SK-N-SH (cell line): ENCODE results near the gene OPA3. TPM values are rescaled to one million over a fixed set of nuclear protein-coding genes. Genes with fewer than 3 reads are reported as not detected.

ENCODE experiments used
- CTCF ChIA-PET: fragments of 300-600, 350-600 bp; formaldehyde crosslinking; extraction: SDS; loops from one replicate; lab custom pipeline; 2021; lab: Yijun Ruan, JAX
- POLR2A ChIA-PET: fragments of 350-600 bp; sonication (Branson Sonifier 250); formaldehyde crosslinking; extraction: SDS; loops from one replicate; lab custom pipeline; 2020; ENCODE audit warnings: antibody characterized with exemption, inconsistent platforms; lab: Yijun Ruan, JAX
- DNase-seq: peaks from one replicate; pipeline ENCODE4 v3.0.0; 2012
- H2AFZ ChIP-seq: fragments of 200-600 bp; sonication (generic); 2 replicates; pipeline ENCODE4 v1.8.1; 2016; ENCODE audit warnings: antibody characterized with exemption, mild to moderate bottlenecking, low read depth
- H3F3A ChIP-seq: fragments of 200-600 bp; sonication (generic); replicated peaks from 2 replicates; pipeline ENCODE3; 2016; ENCODE audit warnings: antibody characterized with exemption, mild to moderate bottlenecking; ENCODE audit not compliant: insufficient read depth
- H3K27ac ChIP-seq, 2 experiments: fragments of 200-500 bp in 1 of 2; fragments of 200-600 bp in 1 of 2; sonication (Bioruptor generic) in 1 of 2; sonication (generic), shearing (Covaris generic) in 1 of 2; 2 replicates each; pipeline versions ENCODE4 v1.5.1 to v1.6.1; 2014 to 2016; ENCODE audit warnings: low read depth in 2 of 2, inconsistent platforms in 1 of 2, low read length in 1 of 2, mild to moderate bottlenecking in 1 of 2, mixed read lengths in 1 of 2
- H3K27me3 ChIP-seq: fragments of 200-600 bp; sonication (generic), shearing (Covaris generic); 2 replicates; pipeline ENCODE4 v1.6.1; 2016; ENCODE audit warnings: mixed run types; ENCODE audit not compliant: insufficient read depth
- H3K36me3 ChIP-seq, 2 experiments: fragments of 200-500 bp in 1 of 2; fragments of 200-600 bp in 1 of 2; sonication (Bioruptor generic) in 1 of 2; sonication (generic) in 1 of 2; replicated peaks in 1 of 2; 2 replicates each; pipeline versions ENCODE3 to v1.5.1; 2014 to 2016; ENCODE audit warnings: low read length in 1 of 2, mild to moderate bottlenecking in 1 of 2; ENCODE audit not compliant: insufficient read depth in 2 of 2, control insufficient read depth in 1 of 2
- H3K4me1 ChIP-seq, 2 experiments: fragments of 200-500 bp in 1 of 2; fragments of 200-600 bp in 1 of 2; sonication (Bioruptor generic) in 1 of 2; sonication (generic), shearing (Covaris generic) in 1 of 2; 2 replicates each; pipeline versions ENCODE4 v1.5.1 to v1.6.1; 2014 to 2016; ENCODE audit warnings: low read depth in 1 of 2, low read length in 1 of 2, mixed run types in 1 of 2; ENCODE audit not compliant: insufficient read depth in 2 of 2, control insufficient read depth in 1 of 2
- H3K4me2 ChIP-seq: fragments of 200-600 bp; sonication (generic), shearing (Covaris generic); 2 replicates; pipeline ENCODE4 v1.6.1; 2017; ENCODE audit warnings: mixed run types
- H3K4me3 ChIP-seq, 2 experiments: fragments of 200-500 bp in 1 of 2; fragments of 200-600 bp in 1 of 2; sonication (Bioruptor generic) in 1 of 2; sonication (generic), shearing (Covaris generic) in 1 of 2; 2 replicates each; pipeline versions ENCODE4 v1.5.1 to v1.8.1; 2014 to 2016; ENCODE audit warnings: low read depth in 2 of 2, inconsistent platforms in 1 of 2, low read length in 1 of 2, mild to moderate bottlenecking in 1 of 2, mixed read lengths in 1 of 2, moderate library complexity in 1 of 2
- H3K79me2 ChIP-seq: fragments of 200-600 bp; sonication (generic); 2 replicates; pipeline ENCODE4 v1.8.1; 2017; ENCODE audit warnings: mild to moderate bottlenecking; ENCODE audit not compliant: insufficient read depth
- H3K9ac ChIP-seq: fragments of 200-600 bp; sonication (generic); 2 replicates; pipeline ENCODE4 v1.6.1; 2017; ENCODE audit warnings: mixed run types
- H3K9me2 ChIP-seq: fragments of 200-600 bp; sonication (generic); 2 replicates; pipeline ENCODE4 v1.6.1; 2017; ENCODE audit warnings: mixed run types
- H3K9me3 ChIP-seq: fragments of 200-600 bp; sonication (generic); 2 replicates; pipeline ENCODE4 v1.6.1; 2017; ENCODE audit warnings: mixed run types, mild to moderate bottlenecking, moderate library complexity
- H4K20me1 ChIP-seq: fragments of 200-600 bp; sonication (generic); 2 replicates; pipeline ENCODE4 v1.6.1; 2017; ENCODE audit warnings: mild to moderate bottlenecking, mixed run types; ENCODE audit not compliant: insufficient read depth
- CHD2 ChIP-seq: fragments of 150-350 bp; IDR thresholded peaks from 2 replicates; pipeline ENCODE4 v1.6.1; 2018; ENCODE audit warnings: low read length; ENCODE audit not compliant: partially characterized antibody
- CTCF ChIP-seq: fragments of 200-600 bp; sonication (generic); IDR thresholded peaks from 2 replicates; pipeline ENCODE4 v1.6.1; 2017; ENCODE audit warnings: antibody characterized with exemption, mild to moderate bottlenecking, moderate library complexity
- FOXM1 ChIP-seq: IDR thresholded peaks from 2 replicates; pipeline ENCODE4 v1.4.0; 2012; ENCODE audit warnings: low read depth, mild to moderate bottlenecking
- GATA2 ChIP-seq: sonication (generic); formaldehyde crosslinking; IDR thresholded peaks from 2 replicates; pipeline ENCODE4 v1.5.0; 2020; ENCODE audit warnings: mild to moderate bottlenecking, missing genetic modification reagents
- MEF2A ChIP-seq: IDR thresholded peaks from 2 replicates; pipeline ENCODE4 v1.4.0; 2012; ENCODE audit warnings: low read depth, borderline replicate concordance
- MXI1 ChIP-seq: IDR thresholded peaks from 2 replicates; pipeline ENCODE4 v1.6.1; 2012; ENCODE audit warnings: mild to moderate bottlenecking, low read depth, low read length, improper control_type of control experiment
- POLR2AphosphoS5 ChIP-seq: IDR thresholded peaks from 2 replicates; pipeline ENCODE4 v1.6.1; 2012; ENCODE audit warnings: low read depth, low read length
- SIN3A ChIP-seq: IDR thresholded peaks from 2 replicates; pipeline ENCODE4 v1.6.1; 2012; ENCODE audit warnings: low read depth, mild to moderate bottlenecking, low read length, moderate library complexity, borderline replicate concordance
- SMC3 ChIP-seq: IDR thresholded peaks from 2 replicates; pipeline ENCODE4 v1.6.1; 2012; ENCODE audit warnings: low read depth, low read length, improper control_type of control experiment
- TAF1 ChIP-seq: IDR thresholded peaks from 2 replicates; pipeline ENCODE4 v1.6.1; 2012; ENCODE audit warnings: low read depth, mild to moderate bottlenecking, low read length, moderate library complexity, borderline replicate concordance
- TCF12 ChIP-seq: IDR thresholded peaks from 2 replicates; pipeline ENCODE4 v1.4.0; 2012
- TEAD4 ChIP-seq: IDR thresholded peaks from 2 replicates; pipeline ENCODE4 v1.4.0; 2012; ENCODE audit warnings: mild to moderate bottlenecking, borderline replicate concordance; ENCODE audit not compliant: insufficient read depth
- YY1 ChIP-seq: IDR thresholded peaks from 2 replicates; pipeline ENCODE4 v1.4.0; 2012; ENCODE audit warnings: low read depth, mild to moderate bottlenecking
- WGBS: methylation state at CpG from one replicate; pipeline ENCODE4 v1.1.6; 2017; ENCODE audit warnings: low lambda C conversion rate; 5-methylcytosine and 5-hydroxymethylcytosine counted together
- polyA plus RNA-seq, 3 experiments: library from polyadenylated mRNA; depleted of rRNA; stranded (reverse); fragments of >200 nt; gene quantifications; 2 replicates each; pipeline ENCODE4 v1.2.3, GENCODE V29; 2012
- TF ChIP-seq, protein P1 (sequence below): IDR thresholded peaks from 2 replicates; pipeline ENCODE4 v1.4.0; 2012; ENCODE audit warnings: low read depth, borderline replicate concordance
- TF ChIP-seq, protein P2 (sequence below): IDR thresholded peaks from 2 replicates; pipeline ENCODE4; 2012
- TF ChIP-seq, protein P3 (sequence below): IDR thresholded peaks from 2 replicates; pipeline ENCODE4 v1.6.1; 2012; ENCODE audit warnings: mild to moderate bottlenecking, low read depth, low read length, moderate library complexity
- TF ChIP-seq, protein P4 (sequence below): IDR thresholded peaks from 2 replicates; pipeline ENCODE4 v1.4.0; 2012; ENCODE audit warnings: low read depth

Gene OPA3
- polyA plus RNA-seq, 1 of the 3 experiments (the other 2 are of a cell fraction), result 10.0 TPM

- no peaks in the 10 kb centered on the region for H3K9me2 ChIP-seq
- no peak for TF ChIP-seq TCF12
- no peak for TF ChIP-seq SMC3
- no peak for TF ChIP-seq CHD2
- TF ChIP-seq, protein P1, sequence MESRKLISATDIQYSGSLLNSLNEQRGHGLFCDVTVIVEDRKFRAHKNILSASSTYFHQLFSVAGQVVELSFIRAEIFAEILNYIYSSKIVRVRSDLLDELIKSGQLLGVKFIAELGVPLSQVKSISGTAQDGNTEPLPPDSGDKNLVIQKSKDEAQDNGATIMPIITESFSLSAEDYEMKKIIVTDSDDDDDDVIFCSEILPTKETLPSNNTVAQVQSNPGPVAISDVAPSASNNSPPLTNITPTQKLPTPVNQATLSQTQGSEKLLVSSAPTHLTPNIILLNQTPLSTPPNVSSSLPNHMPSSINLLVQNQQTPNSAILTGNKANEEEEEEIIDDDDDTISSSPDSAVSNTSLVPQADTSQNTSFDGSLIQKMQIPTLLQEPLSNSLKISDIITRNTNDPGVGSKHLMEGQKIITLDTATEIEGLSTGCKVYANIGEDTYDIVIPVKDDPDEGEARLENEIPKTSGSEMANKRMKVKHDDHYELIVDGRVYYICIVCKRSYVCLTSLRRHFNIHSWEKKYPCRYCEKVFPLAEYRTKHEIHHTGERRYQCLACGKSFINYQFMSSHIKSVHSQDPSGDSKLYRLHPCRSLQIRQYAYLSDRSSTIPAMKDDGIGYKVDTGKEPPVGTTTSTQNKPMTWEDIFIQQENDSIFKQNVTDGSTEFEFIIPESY, result no peak
- no peaks in the 10 kb centered on the region for H3K9me3 ChIP-seq
- H4K20me1 ChIP-seq, result no peaks in the 10 kb centered on the region
- H3K79me2 ChIP-seq, result no peaks in the 10 kb centered on the region
- H3K36me3 ChIP-seq, result no peaks in the 10 kb centered on the region
- no peak overlapping the region for H3K4me2 ChIP-seq
- H3K4me3 ChIP-seq, result no peak overlapping the region
- H3F3A ChIP-seq, result peaks cover 2% of the 10 kb centered on the region
- POLR2A ChIA-PET, result no interaction called here
- H2AFZ ChIP-seq, result no peak overlapping the region
- no peak for DNase-seq
- CTCF ChIA-PET, result interaction anchor here (1.4 kb wide), 1 partner anchor 23 kb away, joined by 3 read pairs; no protein-coding TSS in a partner anchor
- no peak overlapping the region for H3K9ac ChIP-seq
- no peaks in the 10 kb centered on the region for H3K4me1 ChIP-seq
- no peaks in the 10 kb centered on the region for H3K27me3 ChIP-seq
- no peak overlapping the region for H3K27ac ChIP-seq
- WGBS, result 94% methylated on average over 10 of the region's 10 CpGs
Observed at GRCh38 chr19:45547211-45547770, 37.3 kb downstream of the OPA3 start.

- Histone ChIP-seq H3K9me3 (no peaks in the 10 kb centered on the region), H3K9ac (no peak overlapping the region), H3K27ac (no peak overlapping the region), H3K9me2 (no peaks in the 10 kb centered on the region), H2AFZ (no peak overlapping the region), H3K4me2 (no peak overlapping the region), H3K27me3 (no peaks in the 10 kb centered on the region), H3K36me3 (no peaks in the 10 kb centered on the region), H3K79me2 (no peaks in the 10 kb centered on the region), H3F3A (peaks cover 2% of the 10 kb centered on the region), H4K20me1 (no peaks in the 10 kb centered on the region), H3K4me3 (no peak overlapping the region), H3K4me1 (no peaks in the 10 kb centered on the region)
- no peak for DNase-seq
- POLR2A ChIA-PET, result no interaction called here
- CTCF ChIA-PET, result no interaction called here
- 68% methylated on average over 7 of the region's 7 CpGs for WGBS
- TF ChIP-seq, protein P2, sequence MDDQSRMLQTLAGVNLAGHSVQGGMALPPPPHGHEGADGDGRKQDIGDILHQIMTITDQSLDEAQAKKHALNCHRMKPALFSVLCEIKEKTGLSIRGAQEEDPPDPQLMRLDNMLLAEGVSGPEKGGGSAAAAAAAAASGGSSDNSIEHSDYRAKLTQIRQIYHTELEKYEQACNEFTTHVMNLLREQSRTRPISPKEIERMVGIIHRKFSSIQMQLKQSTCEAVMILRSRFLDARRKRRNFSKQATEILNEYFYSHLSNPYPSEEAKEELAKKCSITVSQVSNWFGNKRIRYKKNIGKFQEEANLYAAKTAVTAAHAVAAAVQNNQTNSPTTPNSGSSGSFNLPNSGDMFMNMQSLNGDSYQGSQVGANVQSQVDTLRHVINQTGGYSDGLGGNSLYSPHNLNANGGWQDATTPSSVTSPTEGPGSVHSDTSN, result no peak
- TF ChIP-seq CTCF (no peak), TEAD4 (no peak), POLR2AphosphoS5 (no peak), GATA2 (CRISPR knock-in tag) (no peak), TAF1 (no peak), YY1 (no peak), SIN3A (no peak), MEF2A (no peak), CHD2 (no peak), FOXM1 (no peak), MXI1 (no peak)
- TF ChIP-seq, protein P3, sequence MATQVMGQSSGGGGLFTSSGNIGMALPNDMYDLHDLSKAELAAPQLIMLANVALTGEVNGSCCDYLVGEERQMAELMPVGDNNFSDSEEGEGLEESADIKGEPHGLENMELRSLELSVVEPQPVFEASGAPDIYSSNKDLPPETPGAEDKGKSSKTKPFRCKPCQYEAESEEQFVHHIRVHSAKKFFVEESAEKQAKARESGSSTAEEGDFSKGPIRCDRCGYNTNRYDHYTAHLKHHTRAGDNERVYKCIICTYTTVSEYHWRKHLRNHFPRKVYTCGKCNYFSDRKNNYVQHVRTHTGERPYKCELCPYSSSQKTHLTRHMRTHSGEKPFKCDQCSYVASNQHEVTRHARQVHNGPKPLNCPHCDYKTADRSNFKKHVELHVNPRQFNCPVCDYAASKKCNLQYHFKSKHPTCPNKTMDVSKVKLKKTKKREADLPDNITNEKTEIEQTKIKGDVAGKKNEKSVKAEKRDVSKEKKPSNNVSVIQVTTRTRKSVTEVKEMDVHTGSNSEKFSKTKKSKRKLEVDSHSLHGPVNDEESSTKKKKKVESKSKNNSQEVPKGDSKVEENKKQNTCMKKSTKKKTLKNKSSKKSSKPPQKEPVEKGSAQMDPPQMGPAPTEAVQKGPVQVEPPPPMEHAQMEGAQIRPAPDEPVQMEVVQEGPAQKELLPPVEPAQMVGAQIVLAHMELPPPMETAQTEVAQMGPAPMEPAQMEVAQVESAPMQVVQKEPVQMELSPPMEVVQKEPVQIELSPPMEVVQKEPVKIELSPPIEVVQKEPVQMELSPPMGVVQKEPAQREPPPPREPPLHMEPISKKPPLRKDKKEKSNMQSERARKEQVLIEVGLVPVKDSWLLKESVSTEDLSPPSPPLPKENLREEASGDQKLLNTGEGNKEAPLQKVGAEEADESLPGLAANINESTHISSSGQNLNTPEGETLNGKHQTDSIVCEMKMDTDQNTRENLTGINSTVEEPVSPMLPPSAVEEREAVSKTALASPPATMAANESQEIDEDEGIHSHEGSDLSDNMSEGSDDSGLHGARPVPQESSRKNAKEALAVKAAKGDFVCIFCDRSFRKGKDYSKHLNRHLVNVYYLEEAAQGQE, result no peak
- TF ChIP-seq, protein P4, sequence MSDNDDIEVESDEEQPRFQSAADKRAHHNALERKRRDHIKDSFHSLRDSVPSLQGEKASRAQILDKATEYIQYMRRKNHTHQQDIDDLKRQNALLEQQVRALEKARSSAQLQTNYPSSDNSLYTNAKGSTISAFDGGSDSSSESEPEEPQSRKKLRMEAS, result no peak
Observed at GRCh38 chr19:45542234-45542668, 42.4 kb downstream of the OPA3 start.
